GM18520 (cell line): ENCODE results near the gene KAT5.
"Not testable (repeated sequence)": the region's sequence is repeated elsewhere in the genome, so short reads cannot be mapped to it uniquely, and the experiment has no call there.

ENCODE experiments used
- ATAC-seq: cut with Tn5 transposase; IDR thresholded peaks from one replicate; pipeline ENCODE4 v1.9.1; 2021; ENCODE audit not compliant: unreplicated experiment

KAT5 gene

DNA sequence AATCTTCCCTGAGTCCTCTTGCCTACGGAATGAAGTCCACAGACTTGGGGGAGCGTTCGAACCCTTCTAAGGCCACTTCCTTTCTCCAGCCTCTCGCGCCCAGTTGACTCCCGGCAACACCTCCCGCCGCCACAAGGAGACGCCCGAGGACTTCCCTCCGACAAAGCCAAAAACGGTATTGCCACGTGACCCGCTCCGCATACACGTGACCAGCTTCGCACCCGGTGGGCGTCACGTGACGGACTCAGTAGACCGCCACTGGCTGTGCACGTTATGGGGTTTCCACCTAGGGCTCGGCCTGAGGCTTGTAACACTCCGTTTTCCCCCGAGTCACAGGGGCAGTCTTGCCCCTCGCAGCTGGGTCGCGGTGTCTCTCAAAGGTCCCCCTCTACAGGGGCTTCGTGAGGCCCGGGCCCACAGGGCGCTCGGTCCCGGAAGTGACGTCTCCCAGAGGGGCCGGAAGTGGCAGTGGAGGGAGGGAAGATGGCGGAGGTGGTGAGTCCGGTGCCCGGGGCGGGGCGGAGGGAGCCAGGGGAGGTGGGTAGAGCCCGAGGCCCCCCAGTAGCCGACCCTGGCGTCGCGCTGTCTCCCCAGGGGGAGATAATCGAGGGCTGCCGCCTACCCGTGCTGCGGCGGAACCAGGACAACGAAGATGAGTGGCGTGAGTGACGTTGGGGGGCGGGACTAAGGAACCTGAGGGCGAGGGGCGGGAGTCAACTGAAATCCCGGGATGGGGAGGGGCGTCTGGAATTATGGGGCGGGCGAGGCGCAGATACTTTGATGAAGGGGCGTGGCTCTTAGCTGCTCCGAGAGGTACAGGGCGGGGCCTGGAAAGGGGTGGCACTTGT, at the start of gene KAT5:
Gene KAT5, plus strand, starts transcription at position 468 of the 848 bp plus-strand sequence. Its CDS starts 16 bp downstream, at position 484.
- peak; percentile 70 for ATAC-seq

- peak; percentile 80 for ATAC-seq
Measured at GRCh38 chr11:65662799-65663638, 49.0 kb upstream of the KAT5 start, which contains the start of gene RELA. RELA (minus strand) TSS chr11:65662916; CDS start chr11:65662832, 84 bp downstream.

GRCh38 chr11:65663639-65664200, 48.3 kb upstream of the KAT5 start:
- peak; percentile 16 for ATAC-seq

- no peak for ATAC-seq
Measured at GRCh38 chr11:65672180-65672860, 39.7 kb upstream of the KAT5 start.

- no peak for ATAC-seq
Measured at GRCh38 chr11:65672982-65673381, 39.1 kb upstream of the KAT5 start.

DNA sequence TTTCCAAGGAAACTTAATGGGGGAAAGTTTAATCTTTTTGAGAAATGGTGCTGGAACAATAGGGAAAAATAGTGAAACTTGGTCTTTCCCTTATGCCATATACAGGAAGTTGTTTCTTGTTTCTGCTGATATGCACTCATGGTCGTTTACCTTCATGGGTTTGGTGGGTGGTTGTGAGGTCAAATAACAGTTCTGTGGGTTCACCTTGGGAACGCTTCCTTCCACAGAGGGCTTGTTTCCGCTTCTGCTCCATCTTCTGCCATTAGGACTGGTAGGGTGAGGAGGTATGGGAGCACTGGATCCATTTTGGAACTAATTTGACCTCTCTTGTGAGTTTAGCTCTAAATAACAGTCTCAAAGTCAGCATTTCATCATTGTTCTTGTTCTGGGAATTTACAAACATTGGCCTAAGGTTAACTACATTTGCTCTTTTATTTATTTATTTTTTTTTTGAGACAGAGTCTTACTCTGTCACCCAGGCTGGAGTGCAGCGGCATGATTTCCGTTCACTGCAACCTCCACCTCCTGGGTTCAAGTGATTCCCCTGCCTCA, 31.8 kb upstream of the KAT5 start:
- no peak for ATAC-seq

- ATAC-seq: not testable (repeated sequence)
Measured at GRCh38 chr11:65683480-65683879, 28.6 kb upstream of the KAT5 start.

- no peak for ATAC-seq
Measured at GRCh38 chr11:65685981-65686380, 26.1 kb upstream of the KAT5 start.

- not testable (repeated sequence) for ATAC-seq
Measured at GRCh38 chr11:65691847-65692246, 20.2 kb upstream of the KAT5 start.

- no peak for ATAC-seq
Measured at GRCh38 chr11:65692367-65692766, 19.7 kb upstream of the KAT5 start.

DNA sequence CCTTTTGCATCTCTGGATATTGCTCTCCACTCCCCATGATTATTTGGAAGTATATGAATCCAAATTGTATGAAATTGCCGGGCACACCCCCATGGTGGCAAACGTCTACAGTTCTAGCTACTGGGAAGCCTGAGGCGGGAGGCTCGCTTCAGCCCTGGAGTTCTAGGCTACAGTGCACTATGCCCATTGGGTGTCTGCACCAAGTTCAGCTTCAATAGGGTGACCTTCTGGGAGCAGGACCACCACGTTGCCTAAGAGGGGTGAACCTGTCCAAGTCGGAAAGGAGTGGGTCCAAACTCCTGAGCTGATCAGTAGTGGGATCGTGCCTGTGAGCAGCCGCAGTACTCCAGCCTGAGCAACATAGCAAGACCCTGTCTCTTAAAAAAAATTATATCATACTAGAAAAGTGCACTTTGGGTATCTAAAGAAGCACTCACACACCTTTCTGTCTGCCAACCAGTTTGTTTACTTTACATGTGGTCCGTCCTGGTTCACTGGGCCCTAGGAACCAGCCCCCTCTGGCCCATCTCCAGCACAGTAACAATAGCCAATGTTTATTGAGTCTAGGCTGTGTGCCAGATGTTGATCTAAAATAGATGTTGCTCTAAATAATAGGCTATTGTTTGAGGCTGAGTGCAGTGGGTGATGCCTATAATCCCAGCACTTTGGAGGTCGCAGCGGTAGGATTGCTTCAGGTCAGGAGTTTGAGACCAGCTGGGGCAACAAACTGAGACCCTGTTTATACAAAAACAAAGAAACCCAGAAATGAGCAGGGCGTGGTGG, 16.4 kb upstream of the KAT5 start:
- no peak for ATAC-seq

- ATAC-seq: no peak
Measured at GRCh38 chr11:65696802-65697552, 15.1 kb upstream of the KAT5 start.

- ATAC-seq: no peak
Measured at GRCh38 chr11:65698205-65698604, 13.8 kb upstream of the KAT5 start.

DNA sequence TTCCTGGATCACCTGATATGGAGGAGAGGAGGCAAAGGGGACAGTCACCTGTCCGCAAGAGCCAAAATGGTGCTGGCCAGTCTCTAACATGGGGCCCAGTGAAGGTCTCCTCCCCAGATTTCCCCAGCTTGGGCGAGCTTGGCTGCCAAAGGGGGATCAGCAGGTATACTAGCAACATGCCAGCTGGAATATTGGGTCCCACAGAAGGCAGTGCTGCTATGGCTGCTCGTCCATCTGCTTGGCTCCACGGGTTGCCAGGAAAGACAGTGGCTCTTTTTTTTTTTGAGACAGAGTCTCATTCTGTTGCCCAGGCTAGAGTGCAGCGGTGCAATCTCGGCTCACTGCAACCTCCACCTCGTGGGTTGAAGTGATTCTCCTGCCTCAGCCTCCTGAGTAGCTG, 12.7 kb upstream of the KAT5 start:
- no peak for ATAC-seq

- ATAC-seq: no peak
Measured at GRCh38 chr11:65700399-65700798, 11.7 kb upstream of the KAT5 start.

- ATAC-seq: no peak
Measured at GRCh38 chr11:65701686-65702085, 10.4 kb upstream of the KAT5 start.

GRCh38 chr11:65703846-65704245, 8.2 kb upstream of the KAT5 start:
- ATAC-seq: no peak

- not testable (repeated sequence) for ATAC-seq
Measured at GRCh38 chr11:65706303-65706763, 5.7 kb upstream of the KAT5 start.

- not testable (repeated sequence) for ATAC-seq
Measured at GRCh38 chr11:65707002-65707401, 5.0 kb upstream of the KAT5 start.
